Activated CD4-positive, alpha-beta T cell treated with anti-CD3 and anti-CD28 coated beads, Interleukin-2, amount 50 U/mL, for 4 hours (primary cell): Measurements from ENCODE around the gene GAS2L3.
A peak's percentile ranks its signal among the peaks of the same experiment; 100 is the strongest.

Experiments
- DNase-seq, 2 experiments: peaks; one replicate each; pipeline ENCODE4 v3.0.0-alpha.2; 2020

Gene GAS2L3

GRCh38 chr12:100668945-100669536 lies 95.6 kb downstream of the GAS2L3 start:
- peak; percentile 5 to 14 for DNase-seq

DNA sequence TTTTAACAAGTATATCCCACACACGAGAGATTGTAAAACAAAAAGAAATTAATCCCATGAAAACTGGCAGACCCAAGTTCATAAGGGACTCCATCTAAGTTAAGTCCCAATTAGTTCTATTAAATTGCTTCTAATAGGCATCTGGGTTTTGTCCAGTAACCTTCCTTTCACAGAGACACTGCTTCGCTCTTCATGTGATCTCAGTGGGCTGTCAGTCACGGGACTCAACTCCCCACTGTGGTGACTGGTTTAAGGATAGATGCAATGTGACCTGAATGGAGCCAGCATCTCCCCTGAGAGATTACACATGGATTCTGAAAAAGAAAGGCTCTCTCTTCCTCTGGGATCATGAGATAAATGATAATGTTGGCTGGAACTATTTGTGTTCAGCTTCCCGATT lies 96.4 kb downstream of the GAS2L3 start:
- no peak for DNase-seq

- no peak for DNase-seq
These were observed 98.1 kb downstream of the GAS2L3 start for GRCh38 chr12:100671396-100672074.

GRCh38 chr12:100672075-100672592 lies 98.7 kb downstream of the GAS2L3 start:
- DNase-seq = no peak

- DNase-seq = no peak
These were observed 100.8 kb downstream of the GAS2L3 start for GRCh38 chr12:100674036-100674888.
